NCI-H82 (cell line): ENCODE data around the gene CASP3.
"Not testable (repeated sequence)": the region's sequence is repeated elsewhere in the genome, so short reads cannot be mapped to it uniquely, and the experiment has no call there.

Source experiments
- DNase-seq: peaks from one replicate; lab custom pipeline; 2025; lab: John Stamatoyannopoulos, UW

Gene CASP3

DNA sequence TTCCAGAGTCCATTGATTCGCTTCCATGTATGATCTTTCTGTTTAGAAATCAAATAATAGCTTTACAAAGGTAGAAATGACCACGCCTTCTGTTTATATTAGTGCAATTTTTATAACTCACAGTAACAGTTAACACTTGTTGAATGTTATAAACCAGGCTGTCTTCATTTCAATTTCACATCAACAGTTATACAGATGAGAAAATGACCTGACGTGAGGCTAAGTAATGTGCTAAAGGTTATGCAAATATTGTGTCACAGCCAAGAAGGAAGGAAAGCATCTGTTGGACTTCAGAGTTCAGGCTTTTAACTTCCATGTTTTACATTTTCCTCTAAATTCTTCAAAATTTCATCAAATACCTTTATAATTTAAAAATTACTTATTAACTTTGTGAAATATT lies 13.9 kb downstream of the CASP3 start:
- DNase-seq, result no peak

DNA sequence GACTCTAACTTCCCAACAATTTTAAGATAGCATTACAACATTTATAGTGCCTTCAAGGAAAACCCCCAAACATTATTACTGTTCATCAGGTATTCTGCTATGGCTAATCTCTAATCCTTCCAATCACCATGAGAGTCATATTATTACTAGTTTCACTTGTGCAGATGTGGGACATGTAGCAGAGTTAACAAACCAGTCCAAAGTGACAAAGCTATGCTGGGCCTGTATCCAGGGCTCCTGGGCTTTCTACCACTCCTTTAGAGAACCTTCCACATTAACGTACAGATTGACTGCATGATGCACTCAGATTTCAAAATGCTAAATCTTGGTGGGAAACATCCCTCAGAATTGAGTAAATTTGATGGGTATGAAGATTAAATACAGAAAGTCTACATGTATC lies 16.4 kb downstream of the CASP3 start:
- no peak for DNase-seq

GRCh38 chr4:184628103-184628502 lies 21.1 kb downstream of the CASP3 start:
- no peak for DNase-seq

DNA sequence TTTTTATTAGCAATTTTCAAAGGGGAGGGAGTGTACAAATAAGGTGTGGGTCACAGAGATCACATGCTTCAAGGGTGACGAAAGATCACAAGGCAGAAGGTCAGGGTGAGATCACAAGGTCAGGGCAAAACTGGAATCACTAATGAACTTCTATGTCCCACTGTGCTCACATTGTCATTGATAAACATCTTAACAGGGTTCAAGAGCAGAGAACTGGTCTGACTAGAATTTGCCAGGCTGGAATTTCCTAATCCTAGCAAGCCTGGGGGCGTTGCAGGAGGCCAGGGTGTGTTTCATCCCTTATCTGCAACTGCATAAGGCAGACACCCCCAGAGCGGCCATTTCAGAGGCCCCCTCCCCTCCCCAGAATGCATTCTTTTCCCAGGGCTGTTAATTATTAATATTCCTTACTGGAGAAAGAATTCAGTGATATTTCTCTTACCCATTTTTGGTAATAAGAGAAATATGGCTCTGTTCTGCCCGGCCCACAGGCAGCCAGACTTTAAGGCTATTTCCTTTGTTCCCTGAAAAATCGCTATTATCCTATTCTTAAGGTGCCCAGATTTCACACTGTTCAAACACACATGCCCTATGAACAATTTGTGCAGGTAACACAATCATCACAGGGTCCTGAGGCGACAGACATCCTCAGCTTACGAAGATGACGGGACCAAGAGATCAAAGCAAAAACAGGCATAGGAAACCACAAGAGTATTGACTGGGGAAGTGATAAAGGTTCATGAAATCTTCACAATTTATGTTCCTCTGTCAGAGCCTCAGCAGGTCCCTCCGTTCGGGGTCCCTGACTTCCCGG lies 23.3 kb downstream of the CASP3 start:
- not testable (repeated sequence) for DNase-seq

DNA sequence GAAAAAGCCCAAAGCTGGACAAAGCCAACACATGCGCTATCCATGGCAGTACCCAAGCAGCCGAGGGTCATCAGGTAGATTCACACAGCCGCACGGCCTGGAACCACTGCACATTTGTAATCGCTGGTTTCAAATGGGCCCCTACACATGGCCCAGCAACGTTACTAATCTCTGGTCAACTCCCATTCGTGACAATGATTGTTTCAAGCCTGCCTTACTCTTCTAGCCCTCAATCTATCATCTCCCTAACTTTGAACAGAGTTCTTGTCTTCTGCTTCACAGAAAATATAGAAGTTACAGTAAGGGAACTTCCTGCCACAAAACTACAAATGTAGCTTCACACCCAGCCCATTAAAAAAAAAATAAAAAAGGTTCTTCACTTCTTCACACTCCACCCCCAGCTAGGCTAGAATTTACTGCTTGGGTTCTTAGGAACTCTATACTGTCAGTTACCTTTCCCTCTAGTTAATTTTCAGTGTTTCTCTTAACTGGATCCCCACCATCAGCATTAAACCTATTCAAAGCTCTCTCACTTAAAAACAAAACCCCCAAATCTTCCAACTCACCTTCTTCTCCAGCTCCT lies 24.2 kb downstream of the CASP3 start:
- DNase-seq, result no peak

GRCh38 chr4:184624504-184624903 lies 24.7 kb downstream of the CASP3 start:
- not testable (repeated sequence) for DNase-seq

GRCh38 chr4:184621518-184621917 lies 27.7 kb downstream of the CASP3 start:
- no peak for DNase-seq

GRCh38 chr4:184620212-184620867 lies 28.9 kb downstream of the CASP3 start:
- DNase-seq, result no peak

DNA sequence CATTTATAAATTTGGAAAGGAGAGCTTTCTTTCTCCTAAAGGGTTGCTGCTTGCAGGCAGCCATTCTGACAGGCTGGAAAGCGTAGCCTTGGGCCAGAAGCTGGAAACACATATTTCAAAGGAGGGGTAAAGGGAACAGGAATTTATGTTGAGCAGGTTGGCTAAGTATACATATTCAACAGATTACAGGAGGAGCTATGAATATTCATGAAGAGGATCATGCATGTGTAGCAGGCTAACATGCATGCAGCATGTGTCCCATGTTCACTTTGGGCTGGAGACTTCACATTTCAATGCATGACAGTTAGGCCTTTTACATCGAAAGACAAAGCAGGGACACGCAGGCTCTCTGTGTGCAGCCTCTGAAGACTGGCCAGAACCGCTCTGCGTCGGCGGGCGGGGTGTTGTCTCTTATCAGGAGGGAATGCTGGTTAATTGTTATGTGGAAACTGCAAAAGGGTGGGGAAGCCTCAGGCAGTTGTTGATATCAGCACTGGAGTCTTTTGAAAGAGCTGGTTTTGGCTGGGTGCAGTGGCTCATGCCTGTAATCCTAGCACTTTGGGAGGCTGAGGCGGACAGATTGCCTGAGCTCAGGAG lies 31.5 kb downstream of the CASP3 start:
- no peak for DNase-seq

DNA sequence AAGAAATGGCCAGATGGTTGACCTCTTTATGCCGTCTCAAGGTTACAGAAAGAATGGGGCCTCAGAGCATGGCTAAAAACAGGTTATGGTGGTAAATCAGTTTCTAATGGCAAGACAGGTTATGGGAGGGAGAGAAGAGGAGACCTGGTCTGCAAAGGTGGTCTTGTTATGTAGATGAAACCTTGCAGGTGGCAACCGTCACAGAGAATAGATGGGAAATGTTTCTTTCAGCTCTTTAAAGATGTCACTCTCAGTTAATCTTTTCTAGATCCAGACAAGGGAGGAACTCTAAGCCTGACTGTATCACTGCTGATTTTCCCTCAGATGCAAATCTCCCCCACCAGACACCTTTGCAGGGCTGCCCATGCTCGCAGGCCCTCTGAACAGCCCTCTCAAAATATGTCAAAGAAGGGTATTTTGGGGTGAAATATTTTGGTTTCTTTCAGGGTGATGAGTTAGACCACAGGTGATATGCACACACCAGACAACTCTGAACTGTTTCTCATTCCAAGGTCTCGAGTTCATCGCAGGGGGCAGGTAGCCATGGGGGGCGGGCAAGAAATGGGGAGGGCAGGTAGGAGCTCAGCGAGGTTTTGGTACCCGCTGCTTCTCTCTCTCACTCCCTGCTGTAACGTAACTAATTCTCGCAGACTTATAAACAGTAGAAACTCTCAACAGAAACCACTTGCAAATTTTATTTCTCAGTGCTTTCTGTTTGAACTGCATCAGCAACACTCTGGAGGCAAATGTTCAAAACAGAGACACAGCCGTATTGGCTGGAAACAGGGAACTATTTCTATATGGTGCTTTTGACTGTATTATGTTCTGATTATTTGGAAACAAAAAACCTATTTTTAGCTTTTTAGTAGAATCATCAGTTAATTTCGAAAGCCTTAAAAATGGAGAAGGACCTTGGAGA lies 32.4 kb downstream of the CASP3 start:
- DNase-seq, result no peak

- DNase-seq, result not testable (repeated sequence)
These were observed 33.1 kb downstream of the CASP3 start for GRCh38 chr4:184616168-184616567.

DNA sequence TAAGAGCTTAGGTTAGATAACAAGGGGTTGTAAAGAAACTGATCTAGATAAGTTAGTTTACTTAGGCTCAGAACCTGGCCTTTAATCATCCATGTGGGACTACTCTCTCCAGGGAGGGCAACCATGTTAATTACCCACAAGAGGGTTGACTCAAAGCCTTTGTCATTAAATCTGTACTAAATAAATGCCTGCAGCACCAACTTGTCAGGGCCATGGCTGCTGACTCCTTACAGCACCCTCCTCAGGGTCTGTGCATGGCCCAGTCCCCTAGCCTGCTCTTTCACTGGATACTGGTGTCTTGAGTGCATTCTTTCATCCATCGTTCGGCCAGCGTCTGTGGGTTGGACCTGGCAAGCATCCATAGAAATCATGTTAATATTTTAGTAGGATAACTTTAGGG lies 34.7 kb downstream of the CASP3 start:
- no peak for DNase-seq

- no peak for DNase-seq
These were observed 35.8 kb downstream of the CASP3 start for GRCh38 chr4:184613405-184613804.

DNA sequence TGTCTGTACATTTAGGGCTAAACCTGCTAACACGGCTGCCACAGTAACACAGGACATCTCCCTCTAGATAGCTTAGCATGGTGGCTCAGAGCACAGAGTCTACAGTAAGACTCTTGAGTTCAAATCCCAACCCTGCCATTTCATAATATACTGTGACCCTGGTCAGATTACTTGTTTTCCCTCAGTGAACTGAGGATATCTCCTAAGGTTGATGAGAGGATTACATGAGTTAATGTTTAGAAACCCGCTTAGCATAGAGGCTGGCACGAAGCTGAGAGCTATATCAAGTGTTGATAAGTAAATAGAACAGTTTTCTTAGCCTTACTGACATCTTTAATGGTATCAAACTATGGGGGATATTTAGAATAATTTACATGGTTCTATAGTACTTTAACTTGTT lies 37.2 kb downstream of the CASP3 start:
- peak; percentile 1 for DNase-seq

DNA sequence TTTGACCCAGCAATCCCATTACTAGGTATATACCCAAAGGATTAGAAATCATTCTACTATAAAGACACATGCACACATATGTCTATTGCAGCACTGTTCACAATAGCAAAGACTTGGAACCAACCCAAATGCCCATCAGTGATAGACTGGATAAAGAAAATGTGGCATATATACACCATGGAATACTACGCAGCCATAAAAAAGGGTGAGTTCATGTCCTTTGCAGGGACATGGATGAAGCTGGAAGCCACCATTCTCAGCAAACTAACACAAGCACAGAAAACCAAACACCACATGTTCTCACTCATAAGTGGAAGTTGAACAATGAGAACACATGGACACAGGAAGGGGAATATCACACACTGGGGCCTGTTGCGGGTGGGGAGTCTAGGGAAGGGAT lies 41.8 kb downstream of the CASP3 start:
- not testable (repeated sequence) for DNase-seq

DNA sequence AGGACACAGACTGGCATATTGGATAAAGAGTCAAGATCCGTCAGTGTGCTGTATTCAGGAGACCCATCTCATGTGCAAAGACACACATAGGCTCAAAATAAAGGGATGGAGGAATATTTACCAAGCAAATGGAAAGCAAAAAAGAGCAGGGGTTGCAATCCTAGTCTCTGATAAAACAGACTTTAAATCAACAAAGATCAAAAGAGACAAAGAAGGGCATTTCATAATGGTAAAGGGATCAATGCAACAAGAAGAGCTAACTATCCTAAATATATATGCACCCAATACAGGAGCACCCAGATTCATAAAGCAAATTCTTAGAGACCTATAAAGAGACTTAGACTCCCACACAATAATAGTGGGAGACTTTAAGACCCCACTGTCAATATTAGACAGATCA lies 46.4 kb downstream of the CASP3 start:
- DNase-seq, result not testable (repeated sequence)

GRCh38 chr4:184600982-184601381 lies 48.3 kb downstream of the CASP3 start:
- DNase-seq, result not testable (repeated sequence)

GRCh38 chr4:184599492-184600135 lies 49.6 kb downstream of the CASP3 start:
- no peak for DNase-seq

DNA sequence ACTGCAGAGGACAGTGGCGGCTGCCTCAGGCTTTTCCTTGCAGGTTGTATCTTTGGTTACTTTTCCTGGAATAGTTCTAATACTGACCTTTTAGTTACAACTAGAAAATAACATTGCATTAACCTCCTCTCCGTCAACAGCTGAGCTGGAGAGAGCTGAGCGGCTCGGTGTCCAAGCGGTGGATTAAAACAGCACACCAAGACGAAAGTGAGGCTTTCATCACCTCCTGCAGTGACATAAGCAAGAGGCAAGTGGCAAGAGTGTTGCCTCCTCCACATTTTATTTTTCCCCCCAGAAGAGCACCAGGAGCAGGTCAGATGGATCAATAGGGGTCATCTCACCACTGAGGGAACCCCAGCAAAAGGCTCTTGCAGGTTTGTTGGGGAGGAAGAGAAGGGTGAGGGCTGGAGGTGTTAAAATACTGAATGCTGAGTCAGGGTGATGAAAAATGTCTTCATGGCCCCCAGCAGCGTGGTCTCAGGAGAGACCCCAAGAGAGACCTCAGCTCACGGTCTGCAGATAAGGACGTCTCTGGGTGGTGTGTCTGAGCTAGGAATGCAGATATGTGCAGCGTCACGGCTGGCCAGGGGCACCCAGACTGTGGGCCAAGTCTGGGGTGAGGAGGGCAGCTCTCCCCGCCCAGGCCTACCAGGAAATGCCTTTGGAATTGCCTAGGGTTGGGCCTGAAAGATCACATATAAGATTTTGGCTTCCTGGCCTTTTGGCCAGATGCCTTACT lies 50.3 kb downstream of the CASP3 start:
- no peak for DNase-seq

DNA sequence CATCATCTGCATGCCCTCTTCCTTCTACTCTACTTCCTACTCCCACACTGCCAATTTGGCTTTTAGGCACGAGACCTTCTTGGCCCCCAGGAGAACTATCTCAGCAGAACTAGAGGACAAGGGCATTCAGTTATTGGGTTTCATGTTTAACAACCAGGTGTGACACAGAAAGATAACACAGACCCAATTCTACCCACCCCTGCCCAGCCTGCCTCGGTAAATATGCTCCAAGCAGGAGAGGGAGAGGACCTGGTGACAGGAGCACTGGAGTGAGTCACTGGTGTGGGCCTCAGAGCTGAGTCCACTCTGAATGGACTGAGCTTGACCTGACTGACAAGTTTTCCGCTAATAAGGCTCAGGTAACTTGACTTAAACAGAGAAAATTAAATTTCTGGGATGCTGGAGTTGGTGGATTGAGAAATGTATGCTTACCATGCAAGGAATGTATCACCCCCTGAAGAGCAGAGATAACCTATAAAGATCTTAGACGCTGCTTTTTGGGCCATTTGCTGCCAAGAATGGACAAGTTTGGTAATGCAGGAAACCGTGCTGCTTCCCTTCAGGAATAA lies 52.5 kb downstream of the CASP3 start:
- DNase-seq, result no peak
